Mesenchymal stem cell (in vitro differentiated cells and primary cell): ENCODE data around the gene CFAP119.

Source experiments
- DNase-seq: peaks from one replicate; pipeline ENCODE4 v3.0.0-alpha.2; 2013
- H2AFZ ChIP-seq: one replicate; pipeline ENCODE4 v1.6.1; 2013; ENCODE audit warnings: low read depth, mild to moderate bottlenecking, control low read depth, inconsistent platforms, low read length, moderate library complexity
- H2AK5ac ChIP-seq: 2 replicates; pipeline ENCODE4 v1.6.1; 2013; ENCODE audit warnings: low read length, moderate library complexity, mild to moderate bottlenecking, inconsistent platforms; ENCODE audit not compliant: severe bottlenecking
- H2BK120ac ChIP-seq: one replicate; pipeline ENCODE4 v1.6.1; 2013; ENCODE audit warnings: low read depth, mild to moderate bottlenecking, inconsistent platforms, low read length, moderate library complexity
- H2BK12ac ChIP-seq, 2 experiments: one replicate each; pipeline ENCODE4 v1.6.1; 2013; ENCODE audit warnings: inconsistent platforms in 2 of 2, low read length in 2 of 2, mild to moderate bottlenecking in 2 of 2, moderate library complexity in 2 of 2, control low read depth in 1 of 2
- H2BK15ac ChIP-seq: one replicate; pipeline ENCODE4 v1.6.1; 2013; ENCODE audit warnings: mild to moderate bottlenecking, low read depth, inconsistent platforms; ENCODE audit not compliant: poor library complexity, severe bottlenecking
- H2BK5ac ChIP-seq: 2 replicates; pipeline ENCODE4 v1.6.1; 2013; ENCODE audit warnings: low read depth, mild to moderate bottlenecking, low read length, control low read depth, inconsistent platforms; ENCODE audit not compliant: poor library complexity, severe bottlenecking
- H3K14ac ChIP-seq, 2 experiments: one replicate each; pipeline ENCODE4 v1.6.1; 2013; ENCODE audit warnings: inconsistent platforms in 2 of 2, low read length in 2 of 2, control low read depth in 1 of 2, mild to moderate bottlenecking in 1 of 2, moderate library complexity in 1 of 2
- H3K18ac ChIP-seq, 2 experiments: one replicate each; pipeline ENCODE4 v1.6.1; 2013; ENCODE audit warnings: inconsistent platforms in 2 of 2, low read length in 2 of 2, control low read depth in 1 of 2, low read depth in 1 of 2, mild to moderate bottlenecking in 1 of 2
- H3K23ac ChIP-seq, 2 experiments: one replicate each; pipeline ENCODE4 v1.6.1; 2013; ENCODE audit warnings: inconsistent platforms in 2 of 2, low read length in 2 of 2, mild to moderate bottlenecking in 2 of 2, moderate library complexity in 2 of 2, control low read depth in 1 of 2
- H3K27ac ChIP-seq: 2 replicates; pipeline ENCODE4 v1.5.1; 2013; ENCODE audit warnings: mild to moderate bottlenecking, moderate library complexity, low read length, control low read depth, inconsistent platforms; ENCODE audit not compliant: poor library complexity, severe bottlenecking
- H3K27me3 ChIP-seq, 2 experiments: 2 replicates each; pipeline versions ENCODE4 v1.6.1 to v1.7.0; 2013; ENCODE audit warnings: low read length in 2 of 2, mild to moderate bottlenecking in 2 of 2, moderate library complexity in 2 of 2, control low read depth in 1 of 2, inconsistent platforms in 1 of 2; ENCODE audit not compliant: control insufficient read depth in 1 of 2, insufficient read depth in 1 of 2
- H3K36me3 ChIP-seq, 2 experiments: 2 replicates each; pipeline versions ENCODE4 v1.6.1 to v1.7.0; 2013; ENCODE audit warnings: low read length in 2 of 2, control low read depth in 1 of 2, inconsistent platforms in 1 of 2, low read depth in 1 of 2, mild to moderate bottlenecking in 1 of 2; ENCODE audit not compliant: insufficient read depth in 2 of 2, control insufficient read depth in 1 of 2
- H3K4ac ChIP-seq, 2 experiments: one replicate each; pipeline ENCODE4 v1.6.1; 2013; ENCODE audit warnings: inconsistent platforms in 2 of 2, low read length in 2 of 2, mild to moderate bottlenecking in 2 of 2, moderate library complexity in 2 of 2, control low read depth in 1 of 2, low read depth in 1 of 2
- H3K4me1 ChIP-seq: 2 replicates; pipeline ENCODE4 v1.6.1; 2013; ENCODE audit warnings: low read depth, low read length, control low read depth; ENCODE audit not compliant: control insufficient read depth, insufficient read depth
- H3K4me2 ChIP-seq: 2 replicates; pipeline ENCODE4 v1.6.1; 2013; ENCODE audit warnings: low read length, mild to moderate bottlenecking, inconsistent platforms; ENCODE audit not compliant: poor library complexity, severe bottlenecking
- H3K4me3 ChIP-seq, 2 experiments: 2 replicates each; pipeline versions ENCODE4 v1.5.1 to v1.7.0; 2013; ENCODE audit warnings: low read length in 2 of 2, mild to moderate bottlenecking in 2 of 2, control low read depth in 1 of 2, low read depth in 1 of 2; ENCODE audit not compliant: insufficient read depth in 1 of 2
- H3K79me1 ChIP-seq: replicated peaks from 2 replicates; pipeline ENCODE4 v1.6.1; 2013; ENCODE audit warnings: mild to moderate bottlenecking, control low read depth, low read length, inconsistent platforms; ENCODE audit not compliant: poor library complexity, severe bottlenecking
- H3K9ac ChIP-seq: 2 replicates; pipeline ENCODE4 v1.7.0; 2013; ENCODE audit warnings: mild to moderate bottlenecking, low read length, moderate library complexity
- H3K9me3 ChIP-seq: 2 replicates; pipeline ENCODE4 v1.7.0; 2013; ENCODE audit warnings: mild to moderate bottlenecking, low read length; ENCODE audit not compliant: control insufficient read depth
- H4K8ac ChIP-seq: one replicate; pipeline ENCODE4 v1.6.1; 2013; ENCODE audit warnings: inconsistent platforms, mild to moderate bottlenecking, low read length, moderate library complexity
- H4K91ac ChIP-seq: one replicate; pipeline ENCODE4 v1.6.1; 2013; ENCODE audit warnings: mild to moderate bottlenecking, low read length, inconsistent platforms
- WGBS: methylation state at CpG from one replicate; pipeline ENCODE4 v1.1.7; 2013; ENCODE audit warnings: mixed read lengths; 5-methylcytosine and 5-hydroxymethylcytosine counted together

The CFAP119 gene

GRCh38 chr16:30783280-30784109, 21.6 kb upstream of the CFAP119 start:
- Histone ChIP-seq H2BK15ac (no peak overlapping the region), H2AFZ (no peak overlapping the region), H2BK120ac (no peak overlapping the region), H3K4ac (no peak overlapping the region), H2BK12ac (no peak overlapping the region), H4K8ac (no peak overlapping the region), H3K4me1 (peaks cover 11% of the 10 kb centered on the region), H3K79me1 (peaks cover 44% of the 10 kb centered on the region), H2BK5ac (no peak overlapping the region), H3K27ac (no peak overlapping the region), H3K36me3 (peaks cover 31 to 65% of the 10 kb centered on the region in 2 experiments), H3K9me3 (no peaks in the 10 kb centered on the region), H3K9ac (no peak overlapping the region), H3K14ac (no peak overlapping the region), H2AK5ac (no peak overlapping the region), H3K18ac (no peak overlapping the region), H3K4me2 (no peak overlapping the region), H3K27me3 (no peaks in the 10 kb centered on the region), H3K4me3 (no peak overlapping the region), H4K91ac (no peak overlapping the region), H3K23ac (no peak overlapping the region)
- whole genome bisulfite sequencing = 97% methylated on average over 57 of the region's 57 CpGs
- DNase-seq = no peak

- H2AFZ ChIP-seq = no peak overlapping the region
- no peak for DNase-seq
- no peak overlapping the region for H3K14ac ChIP-seq
- H4K91ac ChIP-seq = no peak overlapping the region
- H2BK12ac ChIP-seq = no peak overlapping the region
- H3K4me1 ChIP-seq = peaks cover 11% of the 10 kb centered on the region
- H3K27ac ChIP-seq = no peak overlapping the region
- H2BK15ac ChIP-seq = no peak overlapping the region
- no peak overlapping the region for H2AK5ac ChIP-seq
- H3K4me3 ChIP-seq = no peak overlapping the region
- no peak overlapping the region for H3K18ac ChIP-seq
- H3K36me3 ChIP-seq = peaks cover 31 to 71% of the 10 kb centered on the region in 2 experiments
- H3K79me1 ChIP-seq = peaks cover 46% of the 10 kb centered on the region
- H3K4me2 ChIP-seq = no peak overlapping the region
- no peak overlapping the region for H2BK5ac ChIP-seq
- H2BK120ac ChIP-seq = no peak overlapping the region
- 98% methylated on average over 63 of the region's 63 CpGs for WGBS
- no peaks in the 10 kb centered on the region for H3K9me3 ChIP-seq
- H3K27me3 ChIP-seq = no peaks in the 10 kb centered on the region
- no peak overlapping the region for H3K4ac ChIP-seq
- H3K23ac ChIP-seq = no peak overlapping the region
- no peak overlapping the region for H4K8ac ChIP-seq
- no peak overlapping the region for H3K9ac ChIP-seq
Measured at GRCh38 chr16:30782486-30783279, 20.8 kb upstream of the CFAP119 start.

- Histone ChIP-seq H3K9me3 (no peaks in the 10 kb centered on the region), H4K91ac (no peak overlapping the region), H3K4ac (no peak overlapping the region), H2AFZ (no peak overlapping the region), H3K4me1 (peaks cover 13% of the 10 kb centered on the region), H3K18ac (no peak overlapping the region), H3K27me3 (no peaks in the 10 kb centered on the region), H3K36me3 (peaks cover 31 to 74% of the 10 kb centered on the region in 2 experiments), H2BK15ac (no peak overlapping the region), H3K4me3 (no peak overlapping the region), H3K27ac (no peak overlapping the region), H2BK5ac (no peak overlapping the region), H4K8ac (no peak overlapping the region), H2BK12ac (no peak overlapping the region), H3K14ac (no peak overlapping the region), H2BK120ac (no peak overlapping the region), H3K9ac (no peak overlapping the region), H3K79me1 (peaks cover 60% of the 10 kb centered on the region), H3K4me2 (no peak overlapping the region), H3K23ac (no peak overlapping the region), H2AK5ac (no peak overlapping the region)
- DNase-seq = no peak
- WGBS = 99% methylated on average over 4 of the region's 4 CpGs
Measured at GRCh38 chr16:30780549-30780948, 18.7 kb upstream of the CFAP119 start.

- no peak overlapping the region for H3K27ac ChIP-seq
- no peak overlapping the region for H3K14ac ChIP-seq
- peaks cover 31 to 70% of the 10 kb centered on the region in 2 experiments for H3K36me3 ChIP-seq
- no peak overlapping the region for H2AFZ ChIP-seq
- no peak overlapping the region for H3K18ac ChIP-seq
- H2BK12ac ChIP-seq = no peak overlapping the region
- H2BK5ac ChIP-seq = no peak overlapping the region
- no peak overlapping the region for H2BK120ac ChIP-seq
- WGBS = 98% methylated on average over 3 of the region's 3 CpGs
- H3K4ac ChIP-seq = no peak overlapping the region
- H3K4me1 ChIP-seq = peaks cover 13% of the 10 kb centered on the region
- no peak overlapping the region for H2AK5ac ChIP-seq
- H3K9ac ChIP-seq = no peak overlapping the region
- no peak overlapping the region for H3K4me2 ChIP-seq
- DNase-seq = no peak
- H3K27me3 ChIP-seq = no peaks in the 10 kb centered on the region
- H3K4me3 ChIP-seq = no peak overlapping the region
- no peak overlapping the region for H4K8ac ChIP-seq
- no peak overlapping the region for H4K91ac ChIP-seq
- peaks cover 56% of the 10 kb centered on the region for H3K79me1 ChIP-seq
- H3K23ac ChIP-seq = no peak overlapping the region
- no peaks in the 10 kb centered on the region for H3K9me3 ChIP-seq
- no peak overlapping the region for H2BK15ac ChIP-seq
Measured at GRCh38 chr16:30780021-30780420, 18.2 kb upstream of the CFAP119 start.
